ENCODE data around the gene ABCB6. TPM values are rescaled to one million over a fixed set of nuclear protein-coding genes. Genes with fewer than 3 reads are reported as not detected.

Gene ABCB6
- total and polyA plus RNA-seq, 8 donors = 8.2 to 47.8 (median 22.0) TPM

DNA sequence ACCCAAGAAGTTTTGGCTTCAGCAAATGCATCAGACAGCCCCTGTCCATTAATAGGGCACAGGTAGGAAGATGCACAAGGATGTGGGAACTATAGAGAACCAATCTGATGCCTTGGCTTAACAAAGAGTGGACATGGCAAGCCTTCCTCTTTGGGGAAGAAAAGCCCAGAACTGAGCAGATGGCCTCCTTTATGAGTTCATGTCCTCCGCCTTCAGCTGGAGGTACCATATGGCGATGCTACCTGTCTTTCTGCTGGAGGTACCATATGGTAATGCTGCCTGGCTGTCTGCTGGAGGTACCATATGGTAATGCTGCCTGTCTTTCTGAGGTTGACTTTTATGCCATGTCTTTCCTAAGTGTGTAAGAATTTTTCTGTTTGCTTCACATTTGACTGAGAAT, 34.6 kb downstream of the ABCB6 start:
- H3K27ac ChIP-seq = no peak overlapping the region
- peaks cover 35 to 67% (median 62%) of the 10 kb centered on the region in 4 donors for H3K36me3 ChIP-seq
- intact Hi-C loops (cut with DNase I; ENCODE audit: low total_unique reads) = no loop called here

DNA sequence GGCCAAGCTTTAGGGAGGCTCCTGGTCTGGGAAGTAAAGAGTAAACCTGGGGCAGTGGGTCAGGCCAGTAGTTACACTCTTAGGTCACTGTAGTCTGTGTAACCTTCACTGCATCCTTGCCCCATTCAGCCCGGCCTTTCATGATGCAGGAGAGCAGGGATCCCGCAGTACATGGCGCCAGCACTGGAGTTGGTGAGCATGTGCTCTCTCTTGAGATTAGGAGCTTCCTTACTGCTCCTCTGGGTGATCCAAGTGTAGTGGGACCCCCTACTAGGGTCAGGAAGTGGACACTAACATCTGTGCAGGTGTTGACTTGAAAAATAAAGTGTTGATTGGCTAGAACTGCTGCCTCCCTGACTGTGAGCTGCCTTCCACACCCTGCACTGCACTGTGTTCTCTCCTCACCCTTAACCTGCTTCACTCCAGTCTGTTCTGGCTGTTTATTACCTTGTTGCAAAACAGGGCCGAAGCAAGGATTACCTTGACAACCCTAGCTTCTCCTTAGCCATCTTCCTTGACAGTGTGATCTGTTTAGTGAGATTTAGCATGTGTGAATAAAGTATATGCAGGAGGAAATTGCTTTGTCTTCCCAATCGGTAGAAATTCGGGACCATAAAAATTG, 35.5 kb downstream of the ABCB6 start:
- no peaks in the 10 kb centered on the region for H3K9me3 ChIP-seq
- WGBS, 5 donors = 89 to 95% (median 95%) methylated on average over 6 of the region's 6 CpGs
- no peak for DNase-seq
- H3K27me3 ChIP-seq = no peaks in the 10 kb centered on the region
- H3K4me3 ChIP-seq = no peak overlapping the region
- peaks cover 12 to 37% (median 22%) of the 10 kb centered on the region in 4 donors for H3K4me1 ChIP-seq
- no peak for TF ChIP-seq EP300 (IDR thresholded peaks at IDR 0.05)
- TF ChIP-seq POLR2AphosphoS5 (IDR thresholded peaks at IDR 0.05) = no peak
- no peak for TF ChIP-seq POLR2A (IDR thresholded peaks at IDR 0.05)
- peaks cover 35 to 67% (median 62%) of the 10 kb centered on the region in 4 donors for H3K36me3 ChIP-seq
- H3K27ac ChIP-seq = no peak overlapping the region
- intact Hi-C loops (cut with DNase I; ENCODE audit: low total_unique reads) = no loop called here

More for the DNA sequence above, 34.6 kb downstream of the ABCB6 start:
- 89 to 100% (median 96%) methylated on average over 2 of the region's 2 CpGs for WGBS, 5 donors
- DNase-seq = no peak
- Histone ChIP-seq H3K4me3 (no peak overlapping the region), H3K9me3 (no peaks in the 10 kb centered on the region), H3K4me1 (peaks cover 7 to 30% (median 15%) of the 10 kb centered on the region in 4 donors), H3K27me3 (no peaks in the 10 kb centered on the region)
- TF ChIP-seq, protein P1, sequence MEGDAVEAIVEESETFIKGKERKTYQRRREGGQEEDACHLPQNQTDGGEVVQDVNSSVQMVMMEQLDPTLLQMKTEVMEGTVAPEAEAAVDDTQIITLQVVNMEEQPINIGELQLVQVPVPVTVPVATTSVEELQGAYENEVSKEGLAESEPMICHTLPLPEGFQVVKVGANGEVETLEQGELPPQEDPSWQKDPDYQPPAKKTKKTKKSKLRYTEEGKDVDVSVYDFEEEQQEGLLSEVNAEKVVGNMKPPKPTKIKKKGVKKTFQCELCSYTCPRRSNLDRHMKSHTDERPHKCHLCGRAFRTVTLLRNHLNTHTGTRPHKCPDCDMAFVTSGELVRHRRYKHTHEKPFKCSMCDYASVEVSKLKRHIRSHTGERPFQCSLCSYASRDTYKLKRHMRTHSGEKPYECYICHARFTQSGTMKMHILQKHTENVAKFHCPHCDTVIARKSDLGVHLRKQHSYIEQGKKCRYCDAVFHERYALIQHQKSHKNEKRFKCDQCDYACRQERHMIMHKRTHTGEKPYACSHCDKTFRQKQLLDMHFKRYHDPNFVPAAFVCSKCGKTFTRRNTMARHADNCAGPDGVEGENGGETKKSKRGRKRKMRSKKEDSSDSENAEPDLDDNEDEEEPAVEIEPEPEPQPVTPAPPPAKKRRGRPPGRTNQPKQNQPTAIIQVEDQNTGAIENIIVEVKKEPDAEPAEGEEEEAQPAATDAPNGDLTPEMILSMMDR (IDR thresholded peaks at IDR 0.05) = no peak
- no peak for TF ChIP-seq POLR2A (IDR thresholded peaks at IDR 0.05)
- TF ChIP-seq POLR2AphosphoS5 (IDR thresholded peaks at IDR 0.05) = no peak
- TF ChIP-seq EP300 (IDR thresholded peaks at IDR 0.05) = no peak

DNA sequence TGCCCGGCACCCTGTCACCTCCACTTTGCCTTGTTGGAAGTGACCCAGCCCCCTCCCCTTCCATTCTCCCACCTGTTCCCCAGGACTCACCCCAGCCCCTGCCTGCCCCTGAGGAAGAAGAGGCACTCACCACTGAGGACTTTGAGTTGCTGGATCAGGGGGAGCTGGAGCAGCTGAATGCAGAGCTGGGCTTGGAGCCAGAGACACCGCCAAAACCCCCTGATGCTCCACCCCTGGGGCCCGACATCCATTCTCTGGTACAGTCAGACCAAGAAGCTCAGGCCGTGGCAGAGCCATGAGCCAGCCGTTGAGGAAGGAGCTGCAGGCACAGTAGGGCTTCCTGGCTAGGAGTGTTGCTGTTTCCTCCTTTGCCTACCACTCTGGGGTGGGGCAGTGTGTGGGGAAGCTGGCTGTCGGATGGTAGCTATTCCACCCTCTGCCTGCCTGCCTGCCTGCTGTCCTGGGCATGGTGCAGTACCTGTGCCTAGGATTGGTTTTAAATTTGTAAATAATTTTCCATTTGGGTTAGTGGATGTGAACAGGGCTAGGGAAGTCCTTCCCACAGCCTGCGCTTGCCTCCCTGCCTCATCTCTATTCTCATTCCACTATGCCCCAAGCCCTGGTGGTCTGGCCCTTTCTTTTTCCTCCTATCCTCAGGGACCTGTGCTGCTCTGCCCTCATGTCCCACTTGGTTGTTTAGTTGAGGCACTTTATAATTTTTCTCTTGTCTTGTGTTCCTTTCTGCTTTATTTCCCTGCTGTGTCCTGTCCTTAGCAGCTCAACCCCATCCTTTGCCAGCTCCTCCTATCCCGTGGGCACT, 36.2 kb downstream of the ABCB6 start:
- DNase-seq = no peak
- WGBS, 5 donors = 72 to 85% (median 76%) methylated on average over 6 to 8 of the region's 8 CpGs

DNA sequence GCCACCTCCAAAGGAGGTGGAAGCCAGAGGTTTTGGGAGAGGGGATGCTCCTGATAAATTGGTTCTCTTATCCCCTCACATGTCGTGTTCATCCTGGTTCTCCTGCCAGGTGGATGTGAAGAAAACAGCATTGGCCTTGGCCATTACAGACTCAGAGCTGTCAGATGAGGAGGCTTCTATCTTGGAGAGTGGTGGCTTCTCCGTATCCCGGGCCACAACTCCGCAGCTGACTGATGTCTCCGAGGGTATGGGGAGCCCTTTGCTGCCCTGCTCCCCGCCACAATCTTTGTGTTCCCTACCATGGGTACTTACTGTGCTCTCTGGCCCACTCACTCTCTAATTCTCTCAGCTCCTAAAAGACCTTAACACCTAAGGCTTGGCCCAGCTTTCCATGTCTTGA, 37.2 kb downstream of the ABCB6 start:
- Histone ChIP-seq H3K4me1 (peaks cover 12 to 37% (median 25%) of the 10 kb centered on the region in 4 donors), H3K27me3 (no peaks in the 10 kb centered on the region), H3K27ac (no peak overlapping the region), H3K9me3 (no peaks in the 10 kb centered on the region), H3K36me3 (peaks cover 35 to 67% (median 62%) of the 10 kb centered on the region in 4 donors), H3K4me3 (no peak overlapping the region)
- 88 to 97% (median 95%) methylated on average over 6 of the region's 6 CpGs for WGBS, 5 donors
- no peak for DNase-seq
- TF ChIP-seq, protein P1 (IDR thresholded peaks at IDR 0.05) = no peak
- TF ChIP-seq POLR2AphosphoS5 (IDR thresholded peaks at IDR 0.05) (no peak), POLR2A (IDR thresholded peaks at IDR 0.05) (no peak), EP300 (IDR thresholded peaks at IDR 0.05) (no peak)
- intact Hi-C loops (cut with DNase I; ENCODE audit: low total_unique reads) = no loop called here

More for the DNA sequence above, 36.2 kb downstream of the ABCB6 start:
- H3K27ac ChIP-seq = no peak overlapping the region
- H3K4me1 ChIP-seq = peaks cover 12 to 37% (median 22%) of the 10 kb centered on the region in 4 donors
- no peaks in the 10 kb centered on the region for H3K9me3 ChIP-seq
- intact Hi-C loops (cut with DNase I; ENCODE audit: low total_unique reads) = no loop called here
- no peaks in the 10 kb centered on the region for H3K27me3 ChIP-seq
- H3K36me3 ChIP-seq = peaks cover 35 to 67% (median 62%) of the 10 kb centered on the region in 4 donors
- no peak for TF ChIP-seq POLR2AphosphoS5 (IDR thresholded peaks at IDR 0.05)
- TF ChIP-seq, protein P1 (IDR thresholded peaks at IDR 0.05) = no peak
- no peak for TF ChIP-seq EP300 (IDR thresholded peaks at IDR 0.05)
- no peak overlapping the region for H3K4me3 ChIP-seq
